K562 (cell line): ENCODE data around the gene FGR. TPM values are rescaled to one million over a fixed set of nuclear protein-coding genes. Genes with fewer than 3 reads are reported as not detected.
"Not testable (repeated sequence)": the region's sequence is repeated elsewhere in the genome, so short reads cannot be mapped to it uniquely, and the experiment has no call there.

Experiments used
- ATAC-seq: fragments of 200-7000 bp; cut with Tn5 transposase; 3 replicates; pipeline ENCODE4 v1.9.1; 2020; ENCODE audit warnings: moderate library complexity
- BruUV-seq: library from RNA; stranded (reverse); fragments of 400-500 nt; replicated peaks from 2 replicates; lab custom pipeline; 2021; lab: Mats Ljungman, UMichigan
- CTCF ChIA-PET: fragments of 300-600 bp; formaldehyde crosslinking; extraction: SDS; loops from one replicate; lab custom pipeline; 2021; ENCODE audit warnings: low intra/inter-chr PET ratio; lab: Yijun Ruan, JAX
- POLR2A ChIA-PET: fragments of 300-600, 350-650 bp; sonication (Branson Sonifier 250); formaldehyde crosslinking; extraction: SDS; loops from one replicate; lab custom pipeline; 2021; ENCODE audit warnings: antibody characterized with exemption, inconsistent platforms; lab: Yijun Ruan, JAX
- DNase-seq, 4 experiments: peaks; one replicate each; pipeline versions ENCODE4 v3.0.0 to v3.0.0-alpha.2; 2011 to 2018; ENCODE audit warnings: low spot score in 3 of 4, mixed read lengths in 3 of 4; ENCODE audit errors: extremely low read depth in 1 of 4
- FAIRE-seq: peaks from 2 replicates; lab custom pipeline; 2011; peaks lifted over from hg19 to GRCh38; lab: Jason Lieb, UNC
- H2AFZ ChIP-seq: 2 replicates; pipeline ENCODE4 v1.6.0; 2011; ENCODE audit warnings: low read depth, low read length, control low read depth, inconsistent platforms
- H3K27ac ChIP-seq: fragments of 200-600 bp; 3 replicates; pipeline ENCODE4 v1.8.0; 2011; ENCODE audit warnings: low read depth, mild to moderate bottlenecking, control low read depth, inconsistent platforms, low read length, moderate library complexity, mixed read lengths; ENCODE audit errors: extremely low read depth
- H3K27me3 ChIP-seq, 2 experiments: fragments of 300-600 bp in 1 of 2; 2 replicates in 1 of 2; 3 replicates in 1 of 2; pipeline versions ENCODE4 v1.6.0 to v1.8.0; 2011; ENCODE audit warnings: inconsistent platforms in 2 of 2, low read length in 2 of 2, mild to moderate bottlenecking in 1 of 2, mixed read lengths in 1 of 2, moderate library complexity in 1 of 2; ENCODE audit not compliant: control insufficient read depth in 2 of 2, insufficient read depth in 2 of 2
- H3K36me3 ChIP-seq: fragments of 300-600 bp; 3 replicates; pipeline ENCODE4 v1.8.0; 2011; ENCODE audit warnings: mild to moderate bottlenecking, low read length, inconsistent platforms; ENCODE audit not compliant: control insufficient read depth, insufficient read depth
- H3K4me1 ChIP-seq, 2 experiments: fragments of 200-600 bp in 1 of 2; replicated peaks in 1 of 2; 2 replicates in 1 of 2; 3 replicates in 1 of 2; pipeline versions ENCODE4 v1.5.1 to v1.8.0; 2011; ENCODE audit warnings: inconsistent platforms in 2 of 2, low read length in 2 of 2, mild to moderate bottlenecking in 1 of 2, mixed read lengths in 1 of 2, moderate library complexity in 1 of 2; ENCODE audit not compliant: control insufficient read depth in 2 of 2, insufficient read depth in 2 of 2
- H3K4me2 ChIP-seq: 2 replicates; pipeline ENCODE4 v1.6.1; 2011; ENCODE audit warnings: low read length, control low read depth, inconsistent platforms, mixed read lengths; ENCODE audit not compliant: insufficient read depth
- H3K4me3 ChIP-seq: fragments of 200-600 bp; sonication (generic), shearing (Covaris generic); 2 replicates; pipeline ENCODE4 v1.5.1; 2016; ENCODE audit warnings: control low read depth, inconsistent platforms
- H3K79me2 ChIP-seq: fragments of 200-600 bp; 3 replicates; pipeline ENCODE4 v1.8.0; 2011; ENCODE audit warnings: low read length, inconsistent platforms; ENCODE audit not compliant: control insufficient read depth, insufficient read depth
- H3K9ac ChIP-seq, 2 experiments: 2 replicates each; pipeline versions ENCODE4 v1.6.0 to v1.6.1; 2011; ENCODE audit warnings: low read depth in 2 of 2, low read length in 2 of 2, control low read depth in 1 of 2, inconsistent platforms in 1 of 2, mild to moderate bottlenecking in 1 of 2, mixed read lengths in 1 of 2; ENCODE audit not compliant: insufficient read depth in 1 of 2
- H3K9me1 ChIP-seq: one replicate; pipeline ENCODE4 v1.6.0; 2011; ENCODE audit warnings: inconsistent platforms, mild to moderate bottlenecking, low read length, moderate library complexity; ENCODE audit not compliant: control insufficient read depth, insufficient read depth
- H3K9me3 ChIP-seq: replicated peaks from 2 replicates; pipeline ENCODE4 v1.5.1; 2011; ENCODE audit warnings: low read depth, low read length, inconsistent platforms; ENCODE audit not compliant: control insufficient read depth, insufficient read depth
- H4K20me1 ChIP-seq: replicated peaks from 2 replicates; pipeline ENCODE4 v1.6.1; 2011; ENCODE audit warnings: low read length, inconsistent platforms, mixed read lengths; ENCODE audit not compliant: control insufficient read depth, insufficient read depth
- DIDO1 ChIP-seq: fragments of 450-650 bp; IDR thresholded peaks from 2 replicates; pipeline ENCODE4 v1.6.1; 2016; ENCODE audit warnings: low read depth, missing biosample characterization, missing genetic modification characterization
- E2F5 ChIP-seq: sonication (generic); formaldehyde crosslinking; IDR thresholded peaks from 2 replicates; pipeline ENCODE4 v1.8.0; 2022; ENCODE audit warnings: mild to moderate bottlenecking, missing genetic modification reagents
- MTA2 ChIP-seq: fragments of 450-650 bp; IDR thresholded peaks from 2 replicates; pipeline ENCODE4 v1.6.1; 2016; ENCODE audit warnings: low read depth
- ZBTB34 ChIP-seq: fragments of 250-450 bp; sonication (Bioruptor Pico); IDR thresholded peaks from 2 replicates; pipeline ENCODE4 v1.8.0; 2021; ENCODE audit warnings: mild to moderate bottlenecking, moderate library complexity
- ZNF24 ChIP-seq: fragments of 450-650 bp; IDR thresholded peaks from 2 replicates; pipeline ENCODE4 v1.6.1; 2016
- ZNF592 ChIP-seq: fragments of 450-650 bp; IDR thresholded peaks from 2 replicates; pipeline ENCODE4 v1.6.1; 2017; ENCODE audit warnings: antibody characterized with exemption, mild to moderate bottlenecking
- WGBS: fragments of 100-300 bp; shearing (Covaris generic); methylation state at CpG from one replicate; pipeline ENCODE4 v1.1.6; 2016; ENCODE audit warnings: low coverage, mixed read lengths; ENCODE audit not compliant: insufficient coverage; ENCODE audit errors: missing lambda C conversion rate; 5-methylcytosine and 5-hydroxymethylcytosine counted together
- in situ Hi-C: fragments of 300-500 bp; cut with MboI; formaldehyde crosslinking; loops from 4 replicates; pipeline ENCODE4 v1.15.0; 2018; ENCODE audit warnings: inconsistent platforms, mixed read lengths
- intact Hi-C: fragments of 100-400 bp; cut with micrococcal nuclease; formaldehyde crosslinking; loops from 2 replicates; pipeline ENCODE4 v1.14.2; 2022
- polyA plus RNA-seq, 8 experiments: library from polyadenylated mRNA; depleted of rRNA in 4 of 8; stranded (reverse) in 5 of 8; unstranded in 3 of 8; fragments of >200 nt; fragmentation: Nextera tagmentation in 2 of 8; fragmentation: Illumina TruSeq in 1 of 8; extraction: Ambion mirVana in 2 of 8; extraction: Trizol in 1 of 8; gene quantifications; 2 replicates each; pipeline versions ENCODE4 v1.2.1 to v1.2.3, GENCODE V29; 2011 to 2014; ENCODE audit warnings: inconsistent platforms in 1 of 8, missing spikeins in 1 of 8
- total RNA-seq, 7 experiments: library from RNA; depleted of rRNA in 6 of 7; stranded (reverse); fragments of >200 nt in 6 of 7; fragmentation: Illumina TruSeq in 2 of 7; extraction: Trizol in 2 of 7; gene quantifications; 2 replicates each; pipeline versions ENCODE4 v1.2.1 to v1.2.3, GENCODE V29; 2011 to 2021; ENCODE audit warnings: low replicate concordance in 1 of 7

The FGR gene
- total and polyA plus RNA-seq, 9 of the 15 experiments (the other 6 are each of a cell fraction or from before 2014, with no cell fraction given): 0.04 to 0.11 TPM; not detected in 7

GRCh38 chr1:27640514-27640913 lies 5.5 kb upstream of the FGR start:
- in situ Hi-C loops, H3K4me1 ChIP-seq, H3K9me3 ChIP-seq, H2AFZ ChIP-seq, CTCF ChIA-PET, H3K79me2 ChIP-seq, H3K9ac ChIP-seq, ATAC-seq, H3K4me2 ChIP-seq, H4K20me1 ChIP-seq, H3K27ac ChIP-seq, H3K4me3 ChIP-seq, FAIRE-seq, H3K9me1 ChIP-seq, DNase-seq, BruUV-seq, intact Hi-C loops, H3K36me3 ChIP-seq, H3K27me3 ChIP-seq: not testable (repeated sequence)
- POLR2A ChIA-PET: interaction anchor here (1.0 kb wide), 1 partner anchor 32 kb away, joined by 3 read pairs; the partner anchor contains the start of gene IFI6
- WGBS: 35% methylated on average over 8 of the region's 9 CpGs

GRCh38 chr1:27638805-27639204 lies 3.8 kb upstream of the FGR start:
- FAIRE-seq (no peak), ATAC-seq (no peak), DNase-seq (no peak)
- H3K27me3 ChIP-seq: peaks cover 3 to 17% of the 10 kb centered on the region in 2 experiments; a peak in 3 of 5 replicates
- no peaks in the 10 kb centered on the region for H3K9me3 ChIP-seq
- in situ Hi-C loops: no loop called here
- POLR2A ChIA-PET: interaction anchor here (0.7 to 2.7 kb wide), 2 partner anchors 9 to 10 kb away, joined by 3 to 8 read pairs; no protein-coding TSS in a partner anchor
- H3K27ac ChIP-seq: no peak overlapping the region
- no peaks in the 10 kb centered on the region for H4K20me1 ChIP-seq
- no peaks in the 10 kb centered on the region for H3K9me1 ChIP-seq
- no TSS peak for BruUV-seq
- H3K79me2 ChIP-seq: no peaks in the 10 kb centered on the region
- no peak overlapping the region for H3K4me2 ChIP-seq
- intact Hi-C loops: no loop called here
- peaks cover 0 to 12% of the 10 kb centered on the region in 2 experiments; a peak in 2 of 5 replicates for H3K4me1 ChIP-seq
- TF ChIP-seq ZNF24 (peak; percentile 92), E2F5 (CRISPR knock-in tag) (no peak), DIDO1 (tag) (no peak), ZNF592 (no peak), ZBTB34 (CRISPR knock-in tag) (no peak), MTA2 (no peak)
- no peak overlapping the region for H3K4me3 ChIP-seq
- 94% methylated on average over 2 of the region's 2 CpGs for WGBS
- H3K36me3 ChIP-seq: no peaks in the 10 kb centered on the region
- CTCF ChIA-PET: no interaction called here
- H3K9ac ChIP-seq: no peak overlapping the region
- H2AFZ ChIP-seq: no peak overlapping the region
